Cardiac muscle cell (in vitro differentiated cells and primary cell): ENCODE measurements around the gene SMOC1. TPM values are rescaled to one million over a fixed set of nuclear protein-coding genes. Genes with fewer than 3 reads are reported as not detected.

Source experiments
- DNase-seq, 2 donors: peaks; one replicate each; pipeline versions ENCODE4 v3.0.0 to v3.0.0-alpha.2; 2010 to 2017; ENCODE audit warnings: low read depth in 1 of 2, low spot score in 1 of 2
- H3K27ac ChIP-seq: fragments of 200-600 bp; sonication (generic); 2 replicates; pipeline ENCODE4 v1.5.1; 2016
- H3K27me3 ChIP-seq: fragments of 200-600 bp; sonication (generic); 2 replicates; pipeline ENCODE4 v1.6.0; 2016; ENCODE audit warnings: control low read depth
- H3K36me3 ChIP-seq: fragments of 200-600 bp; sonication (generic); 2 replicates; pipeline ENCODE4 v1.5.1; 2016; ENCODE audit warnings: control low read depth
- H3K4me1 ChIP-seq: fragments of 200-600 bp; sonication (generic); 2 replicates; pipeline ENCODE4 v1.8.1; 2017; ENCODE audit warnings: low read depth, mild to moderate bottlenecking, mixed run types
- H3K4me3 ChIP-seq: fragments of 200-600 bp; sonication (generic); 2 replicates; pipeline ENCODE4 v1.5.1; 2016; ENCODE audit warnings: mild to moderate bottlenecking
- H3K9me3 ChIP-seq: fragments of 200-600 bp; sonication (generic); 2 replicates; pipeline ENCODE4 v1.5.1; 2017; ENCODE audit warnings: low read depth, mild to moderate bottlenecking, control low read depth
- polyA plus RNA-seq: library from polyadenylated mRNA; unstranded; fragments of >200 nt; fragmentation: Nextera tagmentation; extraction: Ambion mirVana; gene quantifications from 2 replicates; pipeline ENCODE4 v1.2.1, GENCODE V29; 2016
- total RNA-seq: library from RNA; depleted of rRNA; stranded (reverse); fragments of >200 nt; gene quantifications from 2 replicates; pipeline ENCODE4 v1.2.3, GENCODE V29; 2016
- TF ChIP-seq, protein P1 (sequence below): IDR thresholded peaks from 2 replicates; pipeline ENCODE4 v1.5.1; 2012; ENCODE audit warnings: low read depth, mild to moderate bottlenecking, low read length

Gene SMOC1
- total and polyA plus RNA-seq, 2 experiments from 2014 or later = 1.9 to 24.7 TPM

DNA sequence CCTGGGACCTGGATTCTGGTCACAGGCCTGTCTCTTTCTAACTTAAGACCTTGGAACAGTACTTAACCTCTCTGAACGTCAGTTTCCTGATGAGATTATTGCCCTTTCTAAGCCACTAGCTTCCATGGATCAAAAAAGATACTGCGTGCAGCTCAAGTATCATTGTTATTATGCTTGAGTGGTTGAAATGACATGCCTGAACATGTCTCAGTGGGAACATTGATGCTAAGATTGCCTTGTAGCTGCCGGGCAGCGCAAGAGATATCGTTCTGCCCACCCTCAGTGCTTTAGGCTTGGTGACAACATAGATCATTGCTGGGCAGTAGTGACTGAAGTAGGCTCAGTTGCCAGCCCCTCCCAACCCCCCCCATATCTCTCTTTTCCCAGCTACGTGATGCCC, 131.9 kb downstream of the SMOC1 start:
- H3K27me3 ChIP-seq = no peaks in the 10 kb centered on the region
- peaks cover 3% of the 10 kb centered on the region for H3K4me1 ChIP-seq
- no peak overlapping the region for H3K27ac ChIP-seq
- no peaks in the 10 kb centered on the region for H3K36me3 ChIP-seq
- TF ChIP-seq, protein P1, sequence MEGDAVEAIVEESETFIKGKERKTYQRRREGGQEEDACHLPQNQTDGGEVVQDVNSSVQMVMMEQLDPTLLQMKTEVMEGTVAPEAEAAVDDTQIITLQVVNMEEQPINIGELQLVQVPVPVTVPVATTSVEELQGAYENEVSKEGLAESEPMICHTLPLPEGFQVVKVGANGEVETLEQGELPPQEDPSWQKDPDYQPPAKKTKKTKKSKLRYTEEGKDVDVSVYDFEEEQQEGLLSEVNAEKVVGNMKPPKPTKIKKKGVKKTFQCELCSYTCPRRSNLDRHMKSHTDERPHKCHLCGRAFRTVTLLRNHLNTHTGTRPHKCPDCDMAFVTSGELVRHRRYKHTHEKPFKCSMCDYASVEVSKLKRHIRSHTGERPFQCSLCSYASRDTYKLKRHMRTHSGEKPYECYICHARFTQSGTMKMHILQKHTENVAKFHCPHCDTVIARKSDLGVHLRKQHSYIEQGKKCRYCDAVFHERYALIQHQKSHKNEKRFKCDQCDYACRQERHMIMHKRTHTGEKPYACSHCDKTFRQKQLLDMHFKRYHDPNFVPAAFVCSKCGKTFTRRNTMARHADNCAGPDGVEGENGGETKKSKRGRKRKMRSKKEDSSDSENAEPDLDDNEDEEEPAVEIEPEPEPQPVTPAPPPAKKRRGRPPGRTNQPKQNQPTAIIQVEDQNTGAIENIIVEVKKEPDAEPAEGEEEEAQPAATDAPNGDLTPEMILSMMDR = no peak
- no peak for DNase-seq
- no peak overlapping the region for H3K4me3 ChIP-seq
- H3K9me3 ChIP-seq = no peaks in the 10 kb centered on the region

DNA sequence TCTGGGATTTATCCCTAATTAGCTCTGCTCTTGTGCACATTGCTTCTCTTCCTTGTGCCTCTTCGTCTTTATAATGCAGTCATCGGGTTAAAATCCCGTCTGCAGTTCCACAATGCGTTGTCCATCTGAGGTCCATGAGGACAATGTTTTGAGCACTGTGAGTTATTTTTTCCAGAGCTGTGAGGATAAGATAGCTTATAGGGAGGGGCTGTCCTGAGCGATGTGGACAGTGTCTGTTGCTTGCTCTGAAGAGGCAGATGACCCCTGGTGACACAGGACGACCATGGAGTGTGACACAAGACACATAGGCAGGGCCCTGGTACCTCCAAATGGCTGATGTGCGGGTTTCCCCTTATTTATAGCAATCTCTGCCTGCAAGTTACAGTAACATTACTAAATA, 132.5 kb downstream of the SMOC1 start:
- TF ChIP-seq, protein P1 = no peak
- Histone ChIP-seq H3K4me1 (peaks cover 3% of the 10 kb centered on the region), H3K27ac (no peak overlapping the region), H3K36me3 (no peaks in the 10 kb centered on the region), H3K27me3 (no peaks in the 10 kb centered on the region), H3K4me3 (no peak overlapping the region), H3K9me3 (no peaks in the 10 kb centered on the region)
- DNase-seq = no peak

DNA sequence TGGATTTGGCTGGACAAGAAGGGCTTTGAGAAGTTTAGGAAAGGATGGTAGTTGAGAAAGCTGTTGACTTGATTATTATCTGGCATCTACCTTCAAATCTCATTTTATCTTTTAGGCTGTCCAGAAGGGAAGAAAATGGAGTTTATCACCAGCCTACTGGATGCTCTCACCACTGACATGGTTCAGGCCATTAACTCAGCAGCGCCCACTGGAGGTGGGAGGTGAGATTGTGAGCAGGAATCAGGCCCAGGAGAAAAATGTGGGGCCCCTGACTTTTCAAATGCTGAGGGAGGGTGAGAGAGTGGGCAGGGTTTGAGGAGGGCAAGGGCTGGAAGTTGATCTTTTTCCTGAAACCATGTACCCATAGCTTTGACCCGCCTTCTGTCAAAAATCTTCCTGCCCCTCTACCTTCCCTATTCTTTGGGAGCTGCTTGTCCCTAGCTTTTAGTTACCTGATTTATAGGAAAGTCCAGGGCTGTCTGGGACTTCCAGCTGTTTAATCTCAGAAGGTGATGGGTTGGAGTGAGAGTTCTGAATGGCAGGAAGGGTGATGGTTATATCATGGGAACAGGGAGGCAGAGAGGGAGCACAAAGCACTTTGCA, 134.2 kb downstream of the SMOC1 start:
- no peaks in the 10 kb centered on the region for H3K27me3 ChIP-seq
- peaks cover 8% of the 10 kb centered on the region for H3K4me1 ChIP-seq
- no peak overlapping the region for H3K4me3 ChIP-seq
- peak; percentile 25 to 32 for DNase-seq
- TF ChIP-seq, protein P1 = peak; percentile 87
- H3K27ac ChIP-seq = no peak overlapping the region
- no peaks in the 10 kb centered on the region for H3K36me3 ChIP-seq
- no peaks in the 10 kb centered on the region for H3K9me3 ChIP-seq

DNA sequence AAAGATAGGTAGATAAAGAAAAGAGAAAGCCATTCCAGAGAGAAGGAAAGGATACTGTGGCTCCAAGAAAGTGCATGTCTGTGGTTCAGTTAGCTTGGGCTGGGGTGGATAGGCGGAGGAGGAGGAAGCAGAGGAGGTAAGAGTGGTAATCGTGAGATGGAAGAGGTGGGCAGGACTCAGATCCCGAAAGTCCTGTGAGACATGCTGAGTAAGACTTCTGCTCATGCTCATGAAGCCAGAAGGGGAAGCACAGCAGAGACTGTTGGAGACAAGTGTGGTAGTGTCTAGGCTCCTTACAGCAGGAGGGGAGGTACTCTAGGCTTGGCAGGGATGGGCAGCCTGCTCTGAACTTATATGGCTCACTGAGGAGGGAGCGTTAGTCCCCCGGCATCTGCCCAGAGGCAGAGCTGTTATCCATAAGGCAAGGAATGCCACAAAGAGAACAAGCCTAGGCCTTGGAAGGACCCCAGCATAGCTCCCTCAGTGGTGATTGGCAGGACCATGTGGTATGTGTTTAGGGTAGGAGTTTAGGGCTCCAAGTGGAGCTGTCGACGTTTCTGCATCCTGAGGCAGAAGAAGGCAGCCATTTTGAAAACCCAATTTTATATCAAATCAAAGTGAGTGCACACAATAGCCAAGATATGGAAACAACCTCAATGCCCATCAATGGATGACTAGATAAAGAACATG, 135.3 kb downstream of the SMOC1 start:
- no peak for DNase-seq
- H3K9me3 ChIP-seq = no peaks in the 10 kb centered on the region
- H3K4me3 ChIP-seq = no peak overlapping the region
- H3K36me3 ChIP-seq = no peaks in the 10 kb centered on the region
- peaks cover 9% of the 10 kb centered on the region for H3K4me1 ChIP-seq
- TF ChIP-seq, protein P1 = no peak
- no peaks in the 10 kb centered on the region for H3K27me3 ChIP-seq
- no peak overlapping the region for H3K27ac ChIP-seq

DNA sequence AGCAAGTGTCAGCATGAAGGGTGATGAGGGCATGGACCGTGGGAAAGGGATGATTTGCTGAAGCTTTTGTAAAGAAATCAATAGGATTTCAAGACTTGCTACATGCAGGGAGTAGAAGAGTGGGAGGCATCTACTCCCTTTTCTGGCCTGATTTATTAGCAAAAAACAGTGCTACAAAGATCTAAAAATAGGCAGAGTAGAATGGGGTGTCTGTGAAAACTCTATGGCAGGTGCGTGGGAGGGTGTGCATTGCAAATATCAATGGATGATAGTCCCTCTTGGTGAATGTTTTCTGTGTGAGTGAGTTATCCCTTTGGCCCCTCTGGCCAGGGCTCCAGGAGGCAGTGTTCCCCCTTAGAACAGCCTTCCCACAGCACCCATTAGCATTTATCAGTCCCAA, 139.0 kb downstream of the SMOC1 start:
- peak in 1 of 2 donors; percentile 16 for DNase-seq
- Histone ChIP-seq H3K4me1 (peaks cover 9% of the 10 kb centered on the region), H3K27ac (no peak overlapping the region), H3K27me3 (no peaks in the 10 kb centered on the region), H3K36me3 (no peaks in the 10 kb centered on the region), H3K9me3 (no peaks in the 10 kb centered on the region), H3K4me3 (no peak overlapping the region)
- TF ChIP-seq, protein P1 = no peak
